Measurements from ENCODE around the gene RIC8B. TPM values are rescaled to one million over a fixed set of nuclear protein-coding genes. Genes with fewer than 3 reads are reported as not detected.
"Not testable (repeated sequence)": the region's sequence is repeated elsewhere in the genome, so short reads cannot be mapped to it uniquely, and the experiment has no call there.

The RIC8B gene
- total and polyA plus RNA-seq, 4 donors: 5.8 to 21.4 (median 12.1) TPM

DNA sequence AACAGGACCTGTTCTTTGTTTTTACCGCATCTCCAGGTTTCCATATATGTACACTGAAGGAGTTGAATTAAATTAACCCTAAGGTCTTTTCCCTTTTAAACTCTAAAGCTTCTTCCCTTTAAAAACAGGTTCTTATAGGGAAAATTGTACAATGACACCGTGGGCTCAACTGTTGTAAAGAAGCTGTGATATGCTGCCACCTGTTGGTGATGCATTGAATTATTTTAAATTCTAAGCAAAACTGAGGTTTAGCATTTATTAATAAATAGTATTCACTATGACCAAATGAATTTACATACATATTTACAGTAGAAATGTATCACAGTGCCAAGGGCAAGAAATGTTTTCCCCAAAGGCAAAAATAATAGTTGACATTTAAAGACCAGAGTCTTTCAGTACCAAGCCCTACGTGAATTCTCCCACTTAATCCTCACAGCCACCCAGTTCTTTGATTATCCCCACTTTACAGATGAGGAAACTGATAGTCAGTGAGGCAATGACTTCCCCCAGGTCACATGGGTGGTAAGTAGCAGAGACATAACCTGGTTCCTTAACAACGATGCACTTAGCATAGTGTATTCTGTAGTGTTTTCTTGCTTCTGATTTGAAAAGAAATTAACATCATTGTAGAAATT is 145.5 kb downstream of the RIC8B start:
- ATAC-seq (ENCODE audit: low FRiP score) (no peak), DNase-seq (no peak)
- 41 to 42% methylated on average over 4 of the region's 4 CpGs for WGBS, 2 donors
- Histone ChIP-seq H3K4me1 (ENCODE audit: control insufficient read depth in 1 of 2, insufficient read depth in 2 of 2, low read length in 2 of 2) (no peaks in the 10 kb centered on the region), H3K27me3 (ENCODE audit: control insufficient read depth in 1 of 2, insufficient read depth in 2 of 2, low read length in 1 of 2) (no peaks in the 10 kb centered on the region), H3K36me3 (ENCODE audit: control insufficient read depth in 1 of 2, insufficient read depth in 2 of 2, low read length in 1 of 2) (no peaks in the 10 kb centered on the region), H3K4me3 (ENCODE audit: low read length in 2 of 2) (no peak overlapping the region), H3K9me3 (ENCODE audit: control insufficient read depth, low read length) (no peaks in the 10 kb centered on the region), H3K27ac (ENCODE audit: low read depth in 1 of 2, low read length in 2 of 2) (no peak overlapping the region)
- intact Hi-C loops (cut with DNase I): loop anchor here (1.0 to 5.0 kb wide), 2 partner anchors 533 kb away; no protein-coding TSS in a partner anchor

DNA sequence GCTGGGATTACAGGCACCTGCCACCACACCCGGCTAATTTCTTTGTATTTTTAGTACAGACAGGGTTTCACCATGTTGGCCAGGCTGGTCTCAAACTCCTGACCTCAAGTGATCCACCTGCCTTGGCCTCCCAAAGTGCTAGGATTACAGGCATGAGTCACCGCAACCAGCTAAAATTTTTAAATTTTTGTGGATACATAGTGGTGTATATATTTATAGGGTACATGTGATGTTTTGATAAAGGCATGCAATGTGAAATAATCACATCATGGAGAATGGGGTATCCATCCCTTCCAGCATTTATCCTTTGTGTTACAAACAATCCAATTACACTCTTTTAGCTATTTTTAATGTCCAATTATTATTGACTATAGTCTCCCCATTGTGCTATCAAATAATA is 147.5 kb downstream of the RIC8B start:
- DNase-seq; H3K27me3 ChIP-seq (ENCODE audit: control insufficient read depth in 1 of 2, insufficient read depth in 2 of 2, low read length in 1 of 2); H3K9me3 ChIP-seq (ENCODE audit: control insufficient read depth, low read length); H3K4me3 ChIP-seq (ENCODE audit: low read length in 2 of 2); H3K4me1 ChIP-seq (ENCODE audit: control insufficient read depth in 1 of 2, insufficient read depth in 2 of 2, low read length in 2 of 2); H3K36me3 ChIP-seq (ENCODE audit: control insufficient read depth in 1 of 2, insufficient read depth in 2 of 2, low read length in 1 of 2); H3K27ac ChIP-seq (ENCODE audit: low read depth in 1 of 2, low read length in 2 of 2); ATAC-seq (ENCODE audit: low FRiP score): not testable (repeated sequence)
- WGBS, 2 donors: 79 to 80% methylated on average over 2 of the region's 2 CpGs
- intact Hi-C loops (cut with DNase I): loop anchor here in 1 of 2 donors (5.0 kb wide), 1 partner anchor 535 kb away; no protein-coding TSS in a partner anchor

DNA sequence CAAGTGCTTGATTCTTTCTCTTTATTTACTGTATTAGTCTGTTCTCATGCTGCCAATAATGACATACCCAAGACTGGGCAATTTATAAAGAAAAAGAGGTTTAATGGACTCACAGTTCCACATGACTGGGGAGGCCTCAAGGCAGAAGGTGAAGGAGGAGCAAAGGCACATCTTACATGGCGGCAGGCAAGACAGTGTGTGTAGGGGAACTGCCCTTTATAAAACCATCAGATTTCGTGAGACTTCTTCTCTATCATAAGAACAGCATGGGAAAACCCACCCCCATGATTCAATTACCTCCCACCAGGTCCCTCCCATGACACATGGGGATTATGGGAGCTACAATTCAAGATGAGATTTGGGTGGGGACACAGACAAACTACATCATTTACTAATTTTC is 149.1 kb downstream of the RIC8B start:
- H3K36me3 ChIP-seq (ENCODE audit: control insufficient read depth in 1 of 2, insufficient read depth in 2 of 2, low read length in 1 of 2); H3K27ac ChIP-seq (ENCODE audit: low read depth in 1 of 2, low read length in 2 of 2); H3K4me1 ChIP-seq (ENCODE audit: control insufficient read depth in 1 of 2, insufficient read depth in 2 of 2, low read length in 2 of 2); H3K4me3 ChIP-seq (ENCODE audit: low read length in 2 of 2); H3K27me3 ChIP-seq (ENCODE audit: control insufficient read depth in 1 of 2, insufficient read depth in 2 of 2, low read length in 1 of 2); ATAC-seq (ENCODE audit: low FRiP score); H3K9me3 ChIP-seq (ENCODE audit: control insufficient read depth, low read length); DNase-seq: not testable (repeated sequence)
- 96 to 100% methylated on average over 2 of the region's 2 CpGs for WGBS, 2 donors
- intact Hi-C loops (cut with DNase I): loop anchor here in 1 of 2 donors (5.0 kb wide), 1 partner anchor 536 kb away; no protein-coding TSS in a partner anchor

DNA sequence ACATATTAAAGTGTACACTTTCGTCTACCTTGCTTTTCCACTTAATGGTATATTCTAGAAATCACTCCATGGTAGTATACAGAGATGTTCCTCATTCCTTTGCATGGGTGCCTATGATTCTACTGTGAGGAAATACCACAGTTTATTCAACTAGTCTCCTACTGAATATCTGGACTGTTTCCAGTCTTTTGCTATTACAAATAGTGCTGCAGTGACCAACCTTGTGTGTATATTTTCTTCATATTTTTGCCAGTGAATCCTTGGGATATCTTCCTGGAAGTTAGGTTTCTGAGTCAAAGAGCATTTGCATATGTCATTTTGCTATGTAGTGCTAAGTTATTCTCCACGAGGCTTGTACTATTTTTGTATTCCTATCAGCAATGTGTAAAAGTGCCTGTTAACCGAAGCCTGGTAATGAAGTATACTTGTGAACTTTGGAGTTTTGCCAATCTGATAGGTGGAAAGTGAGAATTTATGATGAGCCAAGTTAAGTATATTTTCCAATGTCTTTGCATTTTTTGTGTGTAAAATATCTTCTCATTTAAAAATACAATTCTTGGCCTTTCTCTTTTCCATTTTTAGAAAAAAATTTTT is 149.9 kb downstream of the RIC8B start:
- H3K36me3 ChIP-seq (ENCODE audit: control insufficient read depth in 1 of 2, insufficient read depth in 2 of 2, low read length in 1 of 2): no peaks in the 10 kb centered on the region
- no peak overlapping the region for H3K4me3 ChIP-seq (ENCODE audit: low read length in 2 of 2)
- no peaks in the 10 kb centered on the region for H3K27me3 ChIP-seq (ENCODE audit: control insufficient read depth in 1 of 2, insufficient read depth in 2 of 2, low read length in 1 of 2)
- intact Hi-C loops (cut with DNase I): loop anchor here in 1 of 2 donors (5.0 kb wide), 1 partner anchor 537 kb away; no protein-coding TSS in a partner anchor
- ATAC-seq (ENCODE audit: low FRiP score): no peak
- H3K27ac ChIP-seq (ENCODE audit: low read depth in 1 of 2, low read length in 2 of 2): no peak overlapping the region
- 38% methylated on average over 3 of the region's 3 CpGs for WGBS, 2 donors
- no peaks in the 10 kb centered on the region for H3K4me1 ChIP-seq (ENCODE audit: control insufficient read depth in 1 of 2, insufficient read depth in 2 of 2, low read length in 2 of 2)
- no peak for DNase-seq
- no peaks in the 10 kb centered on the region for H3K9me3 ChIP-seq (ENCODE audit: control insufficient read depth, low read length)

DNA sequence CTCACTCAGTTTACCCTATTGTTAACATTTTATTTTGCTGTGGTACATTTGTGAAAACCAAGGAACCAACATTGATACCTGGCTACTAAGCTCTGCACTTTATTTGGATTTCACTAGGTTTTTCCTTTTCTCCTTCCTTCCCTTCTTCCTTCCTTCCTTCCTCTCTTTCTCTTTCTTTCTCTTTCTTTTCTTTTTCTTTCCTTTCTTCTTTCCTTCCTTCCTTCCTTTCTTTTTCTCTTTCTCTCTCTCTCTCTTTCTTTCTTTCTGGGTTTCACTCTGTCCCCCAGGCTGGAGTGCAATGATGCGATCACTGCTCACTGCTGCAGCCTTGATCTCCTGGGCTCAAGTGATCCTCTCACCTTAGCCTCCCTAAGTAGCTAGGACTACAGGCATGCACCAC is 152.2 kb downstream of the RIC8B start:
- Histone ChIP-seq H3K4me1 (ENCODE audit: control insufficient read depth in 1 of 2, insufficient read depth in 2 of 2, low read length in 2 of 2) (no peaks in the 10 kb centered on the region), H3K27me3 (ENCODE audit: control insufficient read depth in 1 of 2, insufficient read depth in 2 of 2, low read length in 1 of 2) (no peaks in the 10 kb centered on the region), H3K36me3 (ENCODE audit: control insufficient read depth in 1 of 2, insufficient read depth in 2 of 2, low read length in 1 of 2) (no peaks in the 10 kb centered on the region), H3K9me3 (ENCODE audit: control insufficient read depth, low read length) (no peaks in the 10 kb centered on the region), H3K4me3 (ENCODE audit: low read length in 2 of 2) (no peak overlapping the region), H3K27ac (ENCODE audit: low read depth in 1 of 2, low read length in 2 of 2) (no peak overlapping the region)
- WGBS, 2 donors: 98 to 100% methylated on average over 1 of the region's 1 CpG
- intact Hi-C loops (cut with DNase I): no loop called here
- no peak for DNase-seq
- no peak for ATAC-seq (ENCODE audit: low FRiP score)

DNA sequence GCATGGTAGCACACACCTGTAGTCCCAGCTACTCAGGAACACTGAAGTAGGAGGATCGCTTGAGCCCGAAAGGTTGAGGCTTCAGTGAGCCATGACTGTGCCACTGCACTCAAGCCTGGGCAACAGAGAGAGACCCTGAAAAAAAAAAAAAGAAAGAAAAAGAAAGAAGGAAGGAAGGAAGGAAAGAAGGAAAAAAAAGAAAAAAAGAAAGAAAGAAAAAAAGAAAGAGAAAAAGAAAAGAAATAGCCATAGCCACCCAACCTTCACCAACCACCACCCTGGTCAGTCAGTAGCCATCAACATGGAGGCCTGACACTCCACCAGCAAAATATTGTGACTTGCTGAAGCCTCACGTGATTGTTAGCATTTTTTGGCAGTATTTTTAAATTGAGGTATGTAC is 159.8 kb downstream of the RIC8B start:
- ATAC-seq (ENCODE audit: low FRiP score): no peak
- WGBS, 2 donors: 83 to 84% methylated on average over 3 of the region's 3 CpGs

More for the DNA sequence above, 159.8 kb downstream of the RIC8B start:
- H3K9me3 ChIP-seq (ENCODE audit: control insufficient read depth, low read length): no peaks in the 10 kb centered on the region
- no peaks in the 10 kb centered on the region for H3K36me3 ChIP-seq (ENCODE audit: control insufficient read depth in 1 of 2, insufficient read depth in 2 of 2, low read length in 1 of 2)
- no peak overlapping the region for H3K4me3 ChIP-seq (ENCODE audit: low read length in 2 of 2)
- intact Hi-C loops (cut with DNase I): no loop called here
- H3K4me1 ChIP-seq (ENCODE audit: control insufficient read depth in 1 of 2, insufficient read depth in 2 of 2, low read length in 2 of 2): no peaks in the 10 kb centered on the region
- H3K27me3 ChIP-seq (ENCODE audit: control insufficient read depth in 1 of 2, insufficient read depth in 2 of 2, low read length in 1 of 2): no peaks in the 10 kb centered on the region
- no peak overlapping the region for H3K27ac ChIP-seq (ENCODE audit: low read depth in 1 of 2, low read length in 2 of 2)
- DNase-seq: no peak

Other genes starting within 250 kb of the RIC8B start
- not detected for gene RFX4, start 191.7 kb upstream of the RIC8B start, total RNA-seq
- not detected for gene RFX4, start 191.7 kb upstream of the RIC8B start, polyA plus RNA-seq
- 10 to 100 TPM; 55.5 to 78.9 TPM for gene TMEM263, start 181.2 kb downstream of the RIC8B start, total RNA-seq
- gene TMEM263, start 181.2 kb downstream of the RIC8B start, polyA plus RNA-seq: 10 to 100 TPM; 30.2 to 40.2 TPM
- gene MTERF2, start 212.5 kb downstream of the RIC8B start, total RNA-seq: 10 to 100 TPM in 1 of 2 donors, 1 to 10 TPM in 1; 8.5 to 11.0 TPM
- gene MTERF2, start 212.5 kb downstream of the RIC8B start, polyA plus RNA-seq: 10 to 100 TPM in 1 of 2 donors, 1 to 10 TPM in 1; 6.5 to 20.1 TPM